Hippocampal formation (tissue), 2 donors: ENCODE data around the gene PPP6R2.
"Not testable (repeated sequence)": the region's sequence is repeated elsewhere in the genome, so short reads cannot be mapped to it uniquely, and the experiment has no call there.

Source experiments
- DNase-seq, 2 donors: peaks; one replicate each; lab custom pipeline; 2025; lab: John Stamatoyannopoulos, UW

Gene PPP6R2

DNA sequence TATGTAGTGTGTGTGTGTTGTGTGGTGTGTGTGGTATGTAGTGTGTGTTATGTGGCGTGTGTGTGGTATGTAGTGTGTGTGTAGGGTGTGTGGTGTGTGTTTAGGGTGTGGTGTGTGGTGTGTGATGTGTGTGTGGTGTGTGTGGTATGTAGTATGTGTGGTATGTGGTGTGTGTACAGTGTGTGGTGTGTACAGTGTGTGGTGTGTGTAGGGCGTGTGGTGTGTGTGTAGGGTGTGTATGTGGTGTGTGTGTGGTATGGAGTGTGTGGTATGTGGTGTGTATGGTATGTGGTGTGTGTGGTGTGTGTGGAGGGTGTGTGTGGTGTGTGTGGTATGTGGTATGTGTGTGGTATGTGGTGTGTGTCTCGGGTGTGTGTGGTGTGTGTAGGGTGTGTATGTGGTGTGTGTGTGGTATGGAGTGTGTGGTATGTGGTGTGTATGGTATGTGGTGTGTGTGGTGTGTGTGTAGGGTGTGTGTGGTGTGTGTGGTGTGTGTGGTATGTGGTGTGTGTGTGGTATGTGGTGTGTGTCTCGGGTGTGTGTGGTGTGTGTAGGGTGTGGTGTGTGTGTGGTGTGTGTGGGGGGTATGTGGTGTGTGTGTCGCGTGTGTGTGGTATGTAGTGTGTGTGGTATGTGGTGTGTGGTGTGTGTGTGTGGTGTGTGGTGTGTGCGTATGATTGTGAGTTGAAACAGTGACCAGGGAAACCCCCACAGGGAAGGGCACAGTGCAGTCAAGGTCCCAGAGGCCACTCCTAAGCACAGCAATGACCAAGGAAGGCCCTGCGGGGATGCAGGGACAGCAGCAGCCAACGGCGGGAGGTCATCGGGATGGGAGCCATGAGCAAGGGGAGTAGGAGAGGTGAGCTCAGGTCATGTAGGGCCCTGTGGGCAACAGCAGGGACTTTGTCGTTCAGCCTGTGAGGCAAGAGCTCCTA is 2.9 kb upstream of the PPP6R2 start:
- DNase-seq, result no peak

DNA sequence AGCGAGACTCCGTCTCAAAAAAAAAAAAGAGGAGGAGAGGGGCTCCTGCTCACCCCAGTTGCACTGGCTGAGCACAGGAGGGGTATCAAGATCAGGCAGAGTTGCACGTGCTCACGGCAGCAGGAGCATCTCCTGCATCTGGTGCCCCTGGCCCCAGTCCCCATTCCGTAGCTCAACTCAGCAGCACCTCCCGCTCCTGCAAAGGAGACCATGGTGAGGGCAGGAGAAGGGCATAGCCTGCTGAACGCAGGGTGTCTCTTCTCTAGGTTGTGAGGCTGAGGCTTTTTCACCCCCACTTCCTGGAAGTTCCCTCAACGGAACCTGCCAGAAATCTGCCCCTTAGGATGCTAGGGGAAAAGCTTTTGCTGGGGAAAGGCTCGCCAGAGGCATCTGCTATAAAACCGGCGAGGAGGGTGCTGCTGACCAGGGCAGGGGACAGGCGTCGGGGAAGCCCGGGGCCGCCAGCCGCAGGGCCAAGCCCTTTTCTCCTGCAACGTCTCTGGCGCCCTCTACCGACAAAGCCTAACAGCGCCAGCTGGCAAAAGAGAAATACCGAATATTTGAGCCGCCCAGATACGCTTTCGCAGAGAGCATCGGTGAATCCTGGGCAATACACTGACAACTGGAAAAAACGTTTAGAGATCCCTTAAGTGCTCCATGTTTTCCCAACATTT is 1.0 kb upstream of the PPP6R2 start:
- DNase-seq, result peak; percentile 80 to 82

DNA sequence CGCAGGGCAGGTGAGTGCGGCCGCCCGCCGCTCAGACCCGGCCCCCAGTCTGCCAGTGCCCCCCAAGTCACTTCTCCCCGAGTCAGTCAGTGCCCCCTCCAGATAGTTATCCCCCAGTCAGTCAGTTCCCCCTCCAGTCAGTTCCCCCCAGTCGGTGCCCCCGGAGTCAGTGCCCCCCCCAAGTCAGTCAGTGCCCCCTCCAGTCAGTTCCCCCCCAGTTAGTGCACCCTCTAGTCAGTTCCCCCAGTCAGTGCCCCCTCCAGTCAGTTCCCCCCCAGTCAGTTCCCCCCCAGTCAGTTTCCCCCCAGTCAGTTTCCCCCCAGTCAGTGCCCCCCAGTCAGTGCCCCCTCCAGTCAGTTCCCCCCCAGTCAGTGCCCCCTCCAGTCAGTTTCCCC is 411 bp downstream of the PPP6R2 start:
- DNase-seq, result no peak

DNA sequence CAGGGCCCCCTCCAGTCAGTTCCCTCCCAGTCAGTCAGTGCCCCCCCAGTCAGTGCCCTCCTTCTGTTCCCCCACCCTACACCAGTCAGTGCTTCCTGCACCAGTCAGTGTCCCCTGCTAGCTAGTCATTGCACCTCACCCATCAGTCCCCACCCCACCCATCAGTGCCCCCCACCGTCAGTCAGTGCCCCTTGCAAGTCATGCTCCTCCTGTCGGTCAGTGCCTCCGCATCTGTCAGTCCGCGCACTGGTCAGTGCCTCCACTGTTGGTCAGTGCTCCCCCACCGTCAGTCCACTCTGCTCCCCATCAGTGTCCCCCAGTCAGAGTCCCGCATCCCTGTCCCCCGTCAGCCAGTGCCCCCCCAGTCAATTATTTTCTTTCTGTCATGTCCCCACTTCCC is 3.3 kb downstream of the PPP6R2 start:
- DNase-seq, result no peak

DNA sequence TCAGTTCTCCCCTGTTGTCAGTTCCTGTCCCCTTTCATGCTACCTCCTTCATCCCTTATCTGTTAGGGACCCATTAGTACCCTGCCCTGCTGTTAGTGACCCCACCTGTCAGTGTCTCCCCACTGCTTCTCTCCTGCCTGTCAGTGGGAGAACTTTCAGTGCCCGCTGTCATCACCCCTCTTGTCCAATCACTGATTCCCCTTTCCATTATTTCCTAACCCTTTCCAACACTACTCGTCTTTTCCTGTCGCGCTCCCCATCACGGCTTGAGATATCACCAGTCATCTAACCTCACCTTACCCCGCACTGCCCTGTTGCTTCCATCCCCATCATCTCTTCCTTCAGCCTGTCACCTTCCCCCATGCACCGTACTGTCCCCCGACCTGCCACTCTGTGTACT is 4.0 kb downstream of the PPP6R2 start:
- DNase-seq, result no peak

DNA sequence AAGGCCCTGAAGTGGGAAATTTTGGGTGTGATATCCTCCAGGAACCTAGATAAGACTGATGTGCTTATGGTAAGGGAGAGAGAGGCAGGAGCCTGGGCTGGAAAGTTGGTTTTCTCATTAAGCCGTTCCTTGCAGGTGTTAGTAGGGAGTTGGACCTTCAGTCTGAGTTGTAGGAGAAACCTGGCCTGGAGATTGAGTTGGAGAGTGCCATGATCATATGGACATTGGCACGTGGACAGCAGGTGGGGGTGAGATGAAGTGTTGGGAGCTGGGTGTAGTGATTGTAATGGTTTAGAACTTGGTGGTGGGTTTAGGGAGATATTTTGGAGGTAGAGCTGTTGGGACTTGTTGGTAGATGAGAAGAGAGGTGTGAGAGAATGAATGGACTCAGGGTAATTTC is 4.9 kb downstream of the PPP6R2 start:
- no peak for DNase-seq

DNA sequence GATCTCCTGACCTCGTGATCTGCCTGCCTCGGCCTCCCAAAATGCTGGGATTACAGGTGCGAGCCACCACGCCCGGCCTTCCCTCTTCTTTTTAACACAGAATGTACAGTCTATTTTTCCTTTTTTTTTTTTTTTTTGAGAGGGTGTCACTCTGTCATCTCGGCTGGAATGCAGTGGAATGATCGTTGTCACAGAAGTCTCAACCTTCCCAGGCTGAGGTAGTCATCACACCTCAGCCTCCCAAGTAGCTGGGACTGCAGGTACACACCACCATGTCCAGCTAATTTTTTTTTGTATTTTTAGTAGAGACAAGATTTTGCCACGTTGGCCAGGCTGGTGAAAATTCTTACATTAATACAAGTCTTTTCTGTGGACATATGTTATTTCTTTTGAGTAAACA is 13.1 kb downstream of the PPP6R2 start:
- no peak for DNase-seq

DNA sequence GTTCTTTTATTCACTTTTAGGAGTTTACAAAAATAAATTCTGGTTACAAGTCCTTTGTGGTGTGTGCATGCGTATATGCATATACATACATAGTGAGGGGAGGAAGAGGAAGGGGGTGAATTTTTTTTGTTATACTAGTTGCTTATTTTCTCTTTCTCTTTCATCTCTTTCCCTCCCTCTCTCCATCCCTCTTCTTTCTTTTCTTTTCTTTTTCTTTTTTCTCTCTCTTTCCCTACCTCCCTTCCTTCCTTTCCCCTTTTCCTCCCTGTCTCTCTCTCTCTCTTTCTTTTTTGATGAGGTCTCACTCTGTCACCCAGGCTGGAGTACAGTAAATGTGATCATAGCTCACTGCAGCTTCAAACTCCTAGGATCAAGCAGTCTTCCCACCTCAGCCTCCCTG is 14.1 kb downstream of the PPP6R2 start:
- no peak for DNase-seq

DNA sequence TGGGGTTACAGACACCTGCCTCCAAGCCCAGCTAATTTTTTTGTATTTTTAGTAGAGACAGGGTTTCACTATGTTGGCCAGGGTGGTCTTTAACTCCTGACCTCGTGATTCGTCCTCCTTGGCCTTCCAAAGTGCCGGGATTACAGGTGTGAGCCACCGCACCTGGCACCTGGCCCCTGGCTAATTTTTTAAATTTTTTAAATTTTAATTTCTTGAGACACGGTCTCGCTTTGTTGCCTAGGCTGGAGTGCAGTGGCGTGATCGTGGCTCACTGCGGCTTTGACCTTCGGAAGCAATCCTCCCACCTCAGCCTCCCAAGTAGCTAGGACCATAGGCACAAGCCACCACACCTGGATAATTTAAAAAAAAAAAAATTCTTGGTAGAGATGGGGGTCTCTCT is 14.6 kb downstream of the PPP6R2 start:
- no peak for DNase-seq

DNA sequence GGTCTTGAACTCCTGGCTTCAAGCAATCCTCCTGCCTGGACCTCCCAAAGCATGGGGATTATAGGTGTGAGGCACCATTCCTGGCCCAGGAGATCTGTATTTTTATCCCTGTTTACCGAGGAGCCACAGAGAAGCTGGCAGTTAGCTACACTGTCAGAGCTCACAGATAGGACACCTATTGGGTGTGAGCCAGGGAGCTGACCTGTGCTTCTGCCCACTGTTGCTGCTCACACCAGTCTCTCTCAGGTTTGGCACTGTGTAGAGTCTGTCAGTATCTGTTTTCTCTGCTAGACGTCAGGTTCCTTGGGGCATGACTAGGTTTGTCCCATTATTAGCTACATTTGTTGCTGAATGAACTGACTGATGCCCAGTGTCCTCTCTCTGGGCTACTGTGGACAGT is 17.5 kb downstream of the PPP6R2 start:
- DNase-seq, result no peak

DNA sequence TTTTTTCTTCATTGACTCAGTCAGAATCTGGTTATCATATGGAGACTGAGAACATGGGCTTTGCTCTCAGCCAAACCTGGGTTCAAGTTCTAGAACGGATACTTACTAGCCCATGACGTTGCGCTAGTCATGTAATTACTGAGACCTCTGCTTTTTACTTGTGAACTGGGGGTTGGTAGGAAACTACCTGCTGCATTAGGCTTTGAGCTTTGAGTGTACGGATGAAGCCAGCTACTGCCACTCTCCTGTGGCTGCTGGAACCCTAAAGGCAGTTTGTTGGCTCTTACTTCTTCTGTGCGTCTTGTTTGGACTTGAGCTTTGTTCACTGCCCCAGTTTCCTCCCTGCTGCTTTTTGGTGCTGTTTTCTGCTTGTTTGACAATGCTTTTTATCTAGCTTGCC is 18.1 kb downstream of the PPP6R2 start:
- DNase-seq, result no peak

DNA sequence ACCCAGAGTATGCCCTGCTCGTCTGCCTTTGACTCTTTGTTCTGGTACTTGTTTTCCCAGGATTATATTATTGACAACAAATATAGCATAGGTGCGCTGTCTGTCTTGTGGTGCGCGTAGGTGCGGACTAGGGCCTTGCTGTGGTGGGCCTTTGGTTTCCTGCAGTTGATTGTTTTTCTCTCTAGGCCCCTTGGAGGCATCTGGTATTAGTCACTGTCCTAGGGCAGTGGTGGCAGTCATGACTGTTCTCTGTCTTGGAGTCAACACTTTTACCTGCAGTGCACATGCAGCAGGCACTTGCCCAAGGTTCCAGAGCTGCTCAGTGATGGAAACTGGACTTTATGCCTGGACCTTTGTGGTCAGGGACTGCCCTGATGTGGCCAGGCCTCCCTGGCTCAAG is 18.6 kb downstream of the PPP6R2 start:
- DNase-seq, result no peak

DNA sequence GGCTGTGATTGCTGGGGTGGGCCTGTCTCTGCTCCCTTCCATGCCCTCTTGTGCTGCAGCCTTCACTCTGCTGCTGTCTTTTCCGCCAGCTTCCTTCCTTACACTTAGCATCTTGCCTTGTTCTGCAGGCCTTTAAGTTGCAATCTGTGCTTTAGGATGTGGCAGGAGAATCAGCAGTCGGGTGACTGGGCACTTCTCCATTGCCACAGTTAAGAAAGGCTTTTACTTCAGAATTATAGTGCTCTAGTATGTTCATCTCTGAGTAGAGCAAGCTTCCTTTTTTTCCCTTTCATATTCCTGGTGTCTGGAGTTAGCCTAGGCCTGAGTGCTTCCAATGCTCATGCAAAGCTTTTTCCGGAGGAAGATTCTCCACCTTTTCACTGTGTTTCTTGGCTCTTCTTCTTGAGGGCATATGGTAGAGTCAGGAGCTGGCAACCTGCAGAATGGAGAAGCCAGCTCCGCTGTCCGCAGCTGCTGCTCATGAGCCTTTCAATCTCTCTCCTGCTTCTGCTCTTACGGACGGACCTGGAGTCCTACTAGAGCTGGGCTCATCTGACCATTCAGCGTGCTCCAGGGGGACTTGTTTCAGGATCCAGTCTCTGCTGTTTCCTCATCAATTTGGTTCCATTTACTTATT is 20.2 kb downstream of the PPP6R2 start:
- peak in 1 of 2 donors; percentile 31 for DNase-seq

DNA sequence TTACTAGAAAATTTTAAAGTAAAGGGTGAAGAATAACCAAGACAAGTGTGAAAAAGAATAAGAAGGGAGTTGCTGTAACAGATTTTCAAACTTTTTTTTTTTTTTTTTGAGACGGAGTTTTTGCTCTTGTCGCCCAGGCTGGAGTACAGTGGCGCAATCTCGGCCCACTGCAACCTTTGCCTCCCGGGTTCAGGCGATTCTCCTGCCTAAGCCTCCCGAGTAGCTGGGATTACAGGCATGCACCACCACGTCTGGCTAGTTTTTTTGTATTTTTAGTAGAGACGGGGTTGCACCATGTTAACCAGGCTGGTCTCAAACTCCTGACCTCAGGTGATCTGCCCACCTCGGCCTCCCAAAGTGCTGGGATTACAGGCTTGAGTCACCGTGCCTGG is 20.7 kb downstream of the PPP6R2 start:
- DNase-seq, result not testable (repeated sequence)

DNA sequence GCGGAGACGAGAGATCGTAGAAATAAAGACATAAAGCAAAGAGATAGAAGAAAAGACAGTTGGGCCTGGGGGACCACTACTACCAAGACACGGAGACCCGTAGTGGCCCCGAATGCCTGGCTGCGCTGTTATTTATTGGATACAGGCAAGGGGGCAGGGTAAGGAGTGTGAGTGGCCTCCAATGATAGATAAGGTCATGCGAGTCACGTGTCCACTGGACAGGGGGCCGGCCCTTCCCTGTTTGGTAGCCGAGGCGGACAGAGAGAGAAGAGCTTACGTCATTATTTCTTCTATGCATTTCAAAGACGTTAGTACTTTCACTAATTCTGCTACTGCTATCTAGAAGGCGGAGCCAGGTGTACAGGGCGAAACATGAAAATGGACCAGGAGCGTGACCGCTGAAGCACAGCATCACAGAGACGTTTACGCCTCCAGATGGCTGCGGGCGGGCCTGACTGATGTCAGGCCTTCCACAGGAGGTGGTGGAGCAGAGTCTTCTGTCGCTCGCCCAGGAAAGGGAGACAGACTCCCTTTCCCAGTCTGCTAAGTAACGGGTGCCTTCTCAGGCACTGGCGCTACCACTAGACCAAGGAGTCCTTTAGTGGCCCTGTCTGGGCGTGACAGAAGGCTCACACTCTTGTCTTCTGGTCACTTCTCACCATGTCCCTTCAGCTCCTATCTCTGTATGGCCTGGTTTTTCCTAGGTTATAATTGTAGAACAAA is 24.8 kb downstream of the PPP6R2 start:
- no peak for DNase-seq

DNA sequence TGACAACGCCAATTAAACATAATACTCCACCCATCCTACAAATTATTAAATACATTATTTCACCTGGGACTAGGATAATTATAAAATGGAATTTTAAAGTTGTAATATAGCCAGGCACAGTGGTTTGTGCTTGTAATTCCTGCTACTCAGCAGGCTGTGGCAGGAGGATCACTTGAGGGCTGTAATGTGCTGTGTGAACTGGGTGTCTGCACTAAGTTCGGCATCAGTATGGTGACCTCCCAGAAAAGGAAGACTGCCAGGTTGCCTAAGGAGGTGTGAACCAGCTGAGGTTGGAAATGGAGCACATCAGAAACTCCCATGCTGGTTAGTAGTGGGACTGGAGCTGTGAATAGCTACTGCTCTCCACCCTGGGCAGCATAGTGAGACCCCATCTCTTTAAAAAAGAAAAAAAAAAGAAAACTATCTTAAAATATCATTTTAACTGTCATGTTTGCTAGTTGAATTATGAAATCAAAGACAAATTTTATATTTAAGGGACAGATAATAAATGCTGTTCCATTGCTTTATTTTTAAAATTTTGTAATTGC is 28.0 kb downstream of the PPP6R2 start:
- no peak for DNase-seq

DNA sequence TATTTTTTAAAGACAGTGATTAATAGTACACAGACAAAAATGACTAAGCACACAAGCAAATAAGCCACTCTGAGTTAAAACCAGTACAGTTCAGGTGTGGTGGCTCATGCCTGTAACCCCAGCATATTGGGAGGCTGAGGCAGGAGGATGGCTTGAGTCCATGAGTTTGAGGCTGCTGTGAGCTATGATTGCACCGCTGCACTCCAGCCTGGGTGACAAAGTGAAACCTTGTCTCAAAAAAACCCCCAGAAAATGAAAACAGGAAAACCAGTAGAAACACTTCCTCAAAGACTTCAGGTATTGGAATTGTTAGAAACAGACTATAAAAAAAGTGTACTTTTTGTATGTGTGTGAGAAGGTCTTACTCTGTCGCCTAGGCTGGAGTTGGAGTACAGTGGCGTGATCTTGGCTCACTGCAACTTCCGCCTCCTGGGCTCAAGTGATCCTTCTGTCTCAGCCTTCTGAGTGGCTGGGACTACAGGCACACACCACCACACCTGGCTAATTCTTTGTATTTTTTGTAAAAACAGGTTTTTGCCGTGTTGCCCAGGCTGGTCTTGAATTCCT is 33.0 kb downstream of the PPP6R2 start:
- DNase-seq, result no peak

DNA sequence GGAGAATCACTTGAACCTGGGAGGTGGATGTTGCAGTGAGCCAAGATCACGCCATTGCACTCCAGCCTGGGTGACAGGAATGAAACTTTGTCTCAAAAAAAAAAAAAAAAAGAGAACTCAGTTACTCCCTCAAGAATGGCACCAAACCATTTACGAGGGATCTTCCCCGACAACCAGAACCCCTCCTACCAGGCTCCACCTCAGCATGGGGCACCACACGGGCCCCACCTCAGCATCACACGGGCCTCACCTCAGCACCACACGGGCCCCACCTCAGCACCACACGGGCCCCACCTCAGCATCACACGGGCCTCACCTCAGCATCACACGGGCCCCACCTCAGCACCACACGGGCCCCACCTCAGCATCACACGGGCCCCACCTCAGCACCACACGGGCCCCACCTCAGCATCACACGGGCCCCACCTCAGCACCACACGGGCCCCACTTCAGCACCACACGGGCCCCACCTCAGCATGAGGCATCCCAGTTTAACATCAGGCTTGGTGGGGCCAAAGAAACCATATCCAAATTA is 38.0 kb downstream of the PPP6R2 start:
- not testable (repeated sequence) for DNase-seq

DNA sequence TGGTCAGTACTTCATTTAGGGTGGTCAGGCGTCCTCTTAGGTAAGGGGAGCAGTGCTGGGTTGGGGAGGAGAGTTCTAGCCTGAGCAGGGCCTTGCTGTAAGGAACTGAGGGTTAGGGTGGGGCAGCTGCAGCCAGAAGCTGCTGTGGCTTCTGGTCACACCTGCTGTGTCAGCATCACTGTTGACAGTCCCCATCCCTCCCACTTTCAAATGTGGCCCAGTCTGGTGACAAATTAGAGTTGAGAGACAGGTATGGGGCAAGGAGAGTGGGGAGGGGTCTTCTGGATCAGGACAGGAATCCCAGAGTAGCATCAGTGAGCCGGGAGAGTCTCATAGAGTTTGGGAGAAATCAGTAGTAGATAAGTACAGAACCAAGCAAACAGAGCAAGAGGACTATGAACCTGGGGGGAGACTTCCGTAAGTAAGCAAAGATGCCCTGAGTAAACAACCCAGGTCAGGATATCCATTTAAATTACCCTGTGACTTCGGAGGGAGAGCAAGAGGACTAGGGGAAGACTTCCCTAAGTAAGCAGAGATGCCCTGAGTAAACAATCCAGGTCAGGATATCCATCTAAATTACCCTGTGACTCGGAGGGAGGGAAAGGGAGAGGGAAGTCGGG is 53.7 kb downstream of the PPP6R2 start:
- DNase-seq, result no peak

DNA sequence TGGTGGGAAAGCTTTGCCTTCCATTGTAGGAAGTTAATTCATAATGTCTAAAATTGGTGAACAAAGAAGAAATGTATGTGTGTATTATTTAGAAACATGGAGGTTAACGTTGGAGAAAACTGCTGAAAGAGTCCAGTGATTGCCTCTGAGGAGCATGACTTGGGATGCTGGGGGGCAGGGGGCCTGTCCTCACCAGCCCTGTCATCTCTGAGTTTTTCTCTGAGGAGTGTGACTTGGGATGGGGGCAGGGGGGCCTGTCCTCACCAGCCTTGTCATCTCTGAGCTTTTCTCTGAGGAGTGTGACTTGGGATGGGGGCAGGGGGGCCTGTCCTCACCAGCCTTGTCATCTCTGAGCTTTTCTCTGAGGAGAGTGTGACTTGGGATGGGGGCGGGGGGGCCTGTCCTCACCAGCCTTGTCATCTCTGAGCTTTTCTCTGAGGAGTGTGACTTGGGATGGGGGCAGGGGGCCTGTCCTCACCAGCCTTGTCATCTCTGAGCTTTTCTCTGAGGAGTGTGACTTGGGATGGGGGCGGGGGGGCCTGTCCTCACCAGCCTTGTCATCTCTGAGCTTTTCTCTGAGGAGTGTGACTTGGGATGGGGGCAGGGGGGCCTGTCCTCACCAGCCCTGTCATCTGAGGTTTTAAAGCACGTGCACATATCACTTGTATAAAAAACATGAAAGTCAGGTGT is 54.4 kb downstream of the PPP6R2 start:
- not testable (repeated sequence) for DNase-seq
